ENCODE data around the gene IQSEC3.

Gene IQSEC3

GRCh38 chr12:220946-221550 lies 154.5 kb downstream of the IQSEC3 start:
- no peak for TF ChIP-seq HDGF (IDR thresholded peaks at IDR 0.05; ENCODE audit: borderline replicate concordance)
- no peak for DNase-seq (ENCODE audit: extremely low spot score)
- CTCF ChIA-PET = interaction anchor here (1.0 to 2.9 kb wide), 3 partner anchors 11 to 109 kb away, joined by 4 to 8 read pairs (median 6); no protein-coding TSS in a partner anchor
- POLR2A ChIA-PET = no interaction called here

GRCh38 chr12:221736-222135 lies 155.2 kb downstream of the IQSEC3 start:
- DNase-seq (ENCODE audit: extremely low spot score) = no peak
- TF ChIP-seq TARDBP (IDR thresholded peaks at IDR 0.05) (no peak), HDGF (IDR thresholded peaks at IDR 0.05; ENCODE audit: borderline replicate concordance) (no peak), FOXA1 (IDR thresholded peaks at IDR 0.05) (no peak), PKNOX1 (IDR thresholded peaks at IDR 0.05) (no peak), NFRKB (IDR thresholded peaks at IDR 0.05) (no peak), L3MBTL2 (conservative IDR thresholded peaks at IDR 0.05) (no peak), CTBP1 (IDR thresholded peaks at IDR 0.05; ENCODE audit: borderline replicate concordance) (no peak), FOXK2 (IDR thresholded peaks at IDR 0.05) (no peak), ELF4 (IDR thresholded peaks at IDR 0.05) (no peak), SP1 (IDR thresholded peaks at IDR 0.05) (no peak), ARNT (IDR thresholded peaks at IDR 0.05) (no peak), BHLHE40 (IDR thresholded peaks at IDR 0.05; ENCODE audit: borderline replicate concordance) (no peak), SUZ12 (IDR thresholded peaks at IDR 0.05) (no peak), FOXM1 (IDR thresholded peaks at IDR 0.05; ENCODE audit: borderline replicate concordance) (no peak), LEF1 (IDR thresholded peaks at IDR 0.05; ENCODE audit: borderline replicate concordance) (no peak), ZNF384 (IDR thresholded peaks at IDR 0.05) (no peak)
- CTCF ChIA-PET = interaction anchor here (2.9 kb wide), 1 partner anchor 12 kb away, joined by 6 read pairs; no protein-coding TSS in a partner anchor
- POLR2A ChIA-PET = no interaction called here

- ChIA-PET POLR2A (no interaction called here), CTCF (no interaction called here)
- no peak for DNase-seq (ENCODE audit: extremely low spot score)
- TF ChIP-seq TARDBP (IDR thresholded peaks at IDR 0.05) = no peak
- TF ChIP-seq SP1 (IDR thresholded peaks at IDR 0.05) = no peak
- no peak for TF ChIP-seq CTBP1 (IDR thresholded peaks at IDR 0.05; ENCODE audit: borderline replicate concordance)
- no peak for TF ChIP-seq BHLHE40 (IDR thresholded peaks at IDR 0.05; ENCODE audit: borderline replicate concordance)
- TF ChIP-seq FOXK2 (IDR thresholded peaks at IDR 0.05) = no peak
- TF ChIP-seq FOXM1 (IDR thresholded peaks at IDR 0.05; ENCODE audit: borderline replicate concordance) = no peak
- no peak for TF ChIP-seq SUZ12 (IDR thresholded peaks at IDR 0.05)
- TF ChIP-seq HDGF (IDR thresholded peaks at IDR 0.05; ENCODE audit: borderline replicate concordance) = no peak
- TF ChIP-seq L3MBTL2 (conservative IDR thresholded peaks at IDR 0.05) = no peak
- no peak for TF ChIP-seq ELF4 (IDR thresholded peaks at IDR 0.05)
These were observed 157.3 kb downstream of the IQSEC3 start for GRCh38 chr12:223841-224240.

- TF ChIP-seq TARDBP (IDR thresholded peaks at IDR 0.05) (no peak), FOXM1 (IDR thresholded peaks at IDR 0.05; ENCODE audit: borderline replicate concordance) (no peak), LEF1 (IDR thresholded peaks at IDR 0.05; ENCODE audit: borderline replicate concordance) (no peak), SUZ12 (IDR thresholded peaks at IDR 0.05) (no peak), ELF4 (IDR thresholded peaks at IDR 0.05) (no peak), CTBP1 (IDR thresholded peaks at IDR 0.05; ENCODE audit: borderline replicate concordance) (no peak), BHLHE40 (IDR thresholded peaks at IDR 0.05; ENCODE audit: borderline replicate concordance) (no peak), L3MBTL2 (conservative IDR thresholded peaks at IDR 0.05) (no peak), ARNT (IDR thresholded peaks at IDR 0.05) (no peak), HDGF (IDR thresholded peaks at IDR 0.05; ENCODE audit: borderline replicate concordance) (no peak)
- CTCF ChIA-PET = no interaction called here
- POLR2A ChIA-PET = no interaction called here
- no peak for DNase-seq (ENCODE audit: extremely low spot score)
These were observed 157.8 kb downstream of the IQSEC3 start for GRCh38 chr12:224330-224729.

GRCh38 chr12:225012-225411 lies 158.4 kb downstream of the IQSEC3 start:
- DNase-seq (ENCODE audit: extremely low spot score) = no peak
- CTCF ChIA-PET = no interaction called here
- POLR2A ChIA-PET = no interaction called here
- TF ChIP-seq PKNOX1 (IDR thresholded peaks at IDR 0.05) = no peak
- TF ChIP-seq FOXK2 (IDR thresholded peaks at IDR 0.05) = no peak
- no peak for TF ChIP-seq L3MBTL2 (conservative IDR thresholded peaks at IDR 0.05)
- TF ChIP-seq HDGF (IDR thresholded peaks at IDR 0.05; ENCODE audit: borderline replicate concordance) = no peak
- TF ChIP-seq ZNF384 (IDR thresholded peaks at IDR 0.05) = no peak
- TF ChIP-seq BHLHE40 (IDR thresholded peaks at IDR 0.05; ENCODE audit: borderline replicate concordance) = no peak
- TF ChIP-seq SP1 (IDR thresholded peaks at IDR 0.05) = no peak
- no peak for TF ChIP-seq NFRKB (IDR thresholded peaks at IDR 0.05)
- TF ChIP-seq CTBP1 (IDR thresholded peaks at IDR 0.05; ENCODE audit: borderline replicate concordance) = no peak
- TF ChIP-seq FOXM1 (IDR thresholded peaks at IDR 0.05; ENCODE audit: borderline replicate concordance) = no peak
- TF ChIP-seq SUZ12 (IDR thresholded peaks at IDR 0.05) = no peak
- TF ChIP-seq ELF4 (IDR thresholded peaks at IDR 0.05) = no peak
- no peak for TF ChIP-seq TARDBP (IDR thresholded peaks at IDR 0.05)
- TF ChIP-seq ARNT (IDR thresholded peaks at IDR 0.05) = no peak

GRCh38 chr12:226401-226800 lies 159.8 kb downstream of the IQSEC3 start:
- ChIA-PET CTCF (no interaction called here), POLR2A (no interaction called here)
- no peak for TF ChIP-seq SP1 (IDR thresholded peaks at IDR 0.05)
- TF ChIP-seq FOXM1 (IDR thresholded peaks at IDR 0.05; ENCODE audit: borderline replicate concordance) = no peak
- no peak for TF ChIP-seq L3MBTL2 (conservative IDR thresholded peaks at IDR 0.05)
- TF ChIP-seq NFRKB (IDR thresholded peaks at IDR 0.05) = no peak
- no peak for TF ChIP-seq ARNT (IDR thresholded peaks at IDR 0.05)
- TF ChIP-seq FOXK2 (IDR thresholded peaks at IDR 0.05) = no peak
- TF ChIP-seq HDGF (IDR thresholded peaks at IDR 0.05; ENCODE audit: borderline replicate concordance) = no peak
- TF ChIP-seq TARDBP (IDR thresholded peaks at IDR 0.05) = no peak
- TF ChIP-seq SUZ12 (IDR thresholded peaks at IDR 0.05) = no peak
- no peak for TF ChIP-seq FOXA1 (IDR thresholded peaks at IDR 0.05)
- no peak for TF ChIP-seq ELF4 (IDR thresholded peaks at IDR 0.05)
- DNase-seq (ENCODE audit: extremely low spot score) = no peak
